DOHH2 (cell line): Measurements from ENCODE around the gene MAP2K7.
A peak's percentile ranks its signal among the peaks of the same experiment; 100 is the strongest.

Experiments
- H3F3A ChIP-seq: fragments of 200-600 bp; sonication (generic), shearing (Covaris generic); 2 replicates; pipeline ENCODE4 v1.6.0; 2016; ENCODE audit warnings: antibody characterized with exemption, mild to moderate bottlenecking; ENCODE audit not compliant: control insufficient read depth, insufficient read depth
- H3K27ac ChIP-seq: fragments of 200-600 bp; sonication (generic); 2 replicates; pipeline ENCODE4 v1.5.1; 2014; ENCODE audit warnings: low read depth, mild to moderate bottlenecking, low read length, moderate library complexity
- H3K27me3 ChIP-seq: fragments of 200-600 bp; sonication (generic); 2 replicates; pipeline ENCODE4 v1.6.1; 2014; ENCODE audit warnings: mild to moderate bottlenecking, low read length, mixed read lengths; ENCODE audit not compliant: control insufficient read depth
- H3K36me3 ChIP-seq: fragments of 200-600 bp; sonication (generic); 2 replicates; pipeline ENCODE4 v1.6.1; 2014; ENCODE audit warnings: mild to moderate bottlenecking, low read length, moderate library complexity, mixed read lengths; ENCODE audit not compliant: control insufficient read depth
- H3K4me1 ChIP-seq: fragments of 200-600 bp; sonication (generic); 2 replicates; pipeline ENCODE4 v1.6.1; 2014; ENCODE audit warnings: mild to moderate bottlenecking, low read length, mixed read lengths; ENCODE audit not compliant: control insufficient read depth
- H3K4me2 ChIP-seq: fragments of 200-600 bp; sonication (generic); 2 replicates; pipeline ENCODE4 v1.6.0; 2014; ENCODE audit warnings: mild to moderate bottlenecking, low read length, moderate library complexity
- H3K4me3 ChIP-seq: fragments of 200-600 bp; sonication (generic); 2 replicates; pipeline ENCODE4 v1.5.1; 2014; ENCODE audit warnings: mild to moderate bottlenecking, low read length, mixed read lengths
- H3K79me2 ChIP-seq: fragments of 200-600 bp; sonication (generic); 2 replicates; pipeline ENCODE4 v1.6.1; 2014; ENCODE audit warnings: mild to moderate bottlenecking, low read length, mixed read lengths; ENCODE audit not compliant: control insufficient read depth
- H3K9me2 ChIP-seq: fragments of 200-600 bp; sonication (generic); replicated peaks from 2 replicates; pipeline ENCODE4 v1.6.1; 2014; ENCODE audit warnings: mild to moderate bottlenecking, low read length, mixed read lengths; ENCODE audit not compliant: control insufficient read depth
- H3K9me3 ChIP-seq: fragments of 200-600 bp; sonication (generic); 2 replicates; pipeline ENCODE4 v1.6.1; 2014; ENCODE audit warnings: antibody characterized with exemption, low read length, mixed read lengths; ENCODE audit not compliant: control insufficient read depth, insufficient read depth
- H4K20me1 ChIP-seq: fragments of 200-600 bp; sonication (generic); 2 replicates; pipeline ENCODE4 v1.6.0; 2014; ENCODE audit warnings: low read depth, mild to moderate bottlenecking, antibody characterized with exemption, low read length, moderate library complexity; ENCODE audit not compliant: control insufficient read depth, insufficient read depth
- CTCF ChIP-seq: fragments of 200-600 bp; sonication (generic); IDR thresholded peaks from one replicate; pipeline ENCODE4 v1.5.1; 2014; ENCODE audit warnings: antibody characterized with exemption, mild to moderate bottlenecking, low read depth, low read length; ENCODE audit not compliant: poor library complexity, severe bottlenecking
- EZH2phosphoT487 ChIP-seq: fragments of 200-600 bp; sonication (generic); IDR thresholded peaks from 2 replicates; pipeline ENCODE4 v1.6.1; 2017; ENCODE audit warnings: borderline replicate concordance, mild to moderate bottlenecking, antibody characterized with exemption, low read length, moderate library complexity, mixed read lengths

MAP2K7 gene

GRCh38 chr19:7871437-7872305, 32.0 kb upstream of the MAP2K7 start:
- Histone ChIP-seq H3K27ac (no peak overlapping the region), H3F3A (peaks cover 9% of the 10 kb centered on the region), H3K27me3 (peaks cover 20% of the 10 kb centered on the region), H3K4me3 (peak overlapping the region; percentile 42), H4K20me1 (no peaks in the 10 kb centered on the region), H3K9me2 (no peaks in the 10 kb centered on the region), H3K9me3 (no peaks in the 10 kb centered on the region; the same call in 1 of the 2 replicates), H3K4me1 (peaks cover 47% of the 10 kb centered on the region), H3K4me2 (peak overlapping the region; percentile 64), H3K36me3 (no peaks in the 10 kb centered on the region), H3K79me2 (no peaks in the 10 kb centered on the region)
- TF ChIP-seq CTCF (no peak), EZH2phosphoT487 (no peak)

GRCh38 chr19:7872306-7873204, 31.1 kb upstream of the MAP2K7 start:
- Histone ChIP-seq H3K9me2 (no peaks in the 10 kb centered on the region), H3K4me2 (peak overlapping the region; percentile 64), H3K9me3 (no peaks in the 10 kb centered on the region; the same call in 1 of the 2 replicates), H3K79me2 (no peaks in the 10 kb centered on the region), H4K20me1 (no peaks in the 10 kb centered on the region), H3K27me3 (peaks cover 13% of the 10 kb centered on the region), H3F3A (peaks cover 9% of the 10 kb centered on the region), H3K27ac (no peak overlapping the region), H3K4me1 (peaks cover 47% of the 10 kb centered on the region), H3K4me3 (peak overlapping the region; percentile 42), H3K36me3 (no peaks in the 10 kb centered on the region)
- TF ChIP-seq EZH2phosphoT487: no peak
- no peak for TF ChIP-seq CTCF

- peaks cover 9% of the 10 kb centered on the region for H3F3A ChIP-seq
- no peaks in the 10 kb centered on the region for H4K20me1 ChIP-seq
- H3K4me2 ChIP-seq: no peak overlapping the region
- no peak for TF ChIP-seq CTCF
- TF ChIP-seq EZH2phosphoT487: no peak
- H3K9me2 ChIP-seq: no peaks in the 10 kb centered on the region
- no peaks in the 10 kb centered on the region; the same call in 1 of the 2 replicates for H3K9me3 ChIP-seq
- H3K27me3 ChIP-seq: peaks cover 13% of the 10 kb centered on the region
- no peaks in the 10 kb centered on the region for H3K79me2 ChIP-seq
- peaks cover 44% of the 10 kb centered on the region for H3K4me1 ChIP-seq
- H3K4me3 ChIP-seq: no peak overlapping the region
- no peak overlapping the region for H3K27ac ChIP-seq
- H3K36me3 ChIP-seq: no peaks in the 10 kb centered on the region
Measured at GRCh38 chr19:7873304-7874075, 30.2 kb upstream of the MAP2K7 start.
